K562 (cell line): Measurements from ENCODE around the gene GALNT7. TPM values are rescaled to one million over a fixed set of nuclear protein-coding genes. Genes with fewer than 3 reads are reported as not detected.

Experiments used
- ATAC-seq: fragments of 200-7000 bp; cut with Tn5 transposase; 3 replicates; pipeline ENCODE4 v1.9.1; 2020; ENCODE audit warnings: moderate library complexity
- BruUV-seq: library from RNA; stranded (reverse); fragments of 400-500 nt; replicated peaks from 2 replicates; lab custom pipeline; 2021; lab: Mats Ljungman, UMichigan
- CTCF ChIA-PET: fragments of 300-600 bp; formaldehyde crosslinking; extraction: SDS; loops from one replicate; lab custom pipeline; 2021; ENCODE audit warnings: low intra/inter-chr PET ratio; lab: Yijun Ruan, JAX
- POLR2A ChIA-PET: fragments of 300-600, 350-650 bp; sonication (Branson Sonifier 250); formaldehyde crosslinking; extraction: SDS; loops from one replicate; lab custom pipeline; 2021; ENCODE audit warnings: antibody characterized with exemption, inconsistent platforms; lab: Yijun Ruan, JAX
- DNase-seq, 4 experiments: peaks; one replicate each; pipeline versions ENCODE4 v3.0.0 to v3.0.0-alpha.2; 2011 to 2018; ENCODE audit warnings: low spot score in 3 of 4, mixed read lengths in 3 of 4; ENCODE audit errors: extremely low read depth in 1 of 4
- FAIRE-seq: peaks from 2 replicates; lab custom pipeline; 2011; peaks lifted over from hg19 to GRCh38; lab: Jason Lieb, UNC
- H2AFZ ChIP-seq: 2 replicates; pipeline ENCODE4 v1.6.0; 2011; ENCODE audit warnings: low read depth, low read length, control low read depth, inconsistent platforms
- H3K27ac ChIP-seq: fragments of 200-600 bp; 3 replicates; pipeline ENCODE4 v1.8.0; 2011; ENCODE audit warnings: low read depth, mild to moderate bottlenecking, control low read depth, inconsistent platforms, low read length, moderate library complexity, mixed read lengths; ENCODE audit errors: extremely low read depth
- H3K27me3 ChIP-seq, 2 experiments: fragments of 300-600 bp in 1 of 2; 2 replicates in 1 of 2; 3 replicates in 1 of 2; pipeline versions ENCODE4 v1.6.0 to v1.8.0; 2011; ENCODE audit warnings: inconsistent platforms in 2 of 2, low read length in 2 of 2, mild to moderate bottlenecking in 1 of 2, mixed read lengths in 1 of 2, moderate library complexity in 1 of 2; ENCODE audit not compliant: control insufficient read depth in 2 of 2, insufficient read depth in 2 of 2
- H3K36me3 ChIP-seq: fragments of 300-600 bp; 3 replicates; pipeline ENCODE4 v1.8.0; 2011; ENCODE audit warnings: mild to moderate bottlenecking, low read length, inconsistent platforms; ENCODE audit not compliant: control insufficient read depth, insufficient read depth
- H3K4me1 ChIP-seq, 2 experiments: fragments of 200-600 bp in 1 of 2; replicated peaks in 1 of 2; 2 replicates in 1 of 2; 3 replicates in 1 of 2; pipeline versions ENCODE4 v1.5.1 to v1.8.0; 2011; ENCODE audit warnings: inconsistent platforms in 2 of 2, low read length in 2 of 2, mild to moderate bottlenecking in 1 of 2, mixed read lengths in 1 of 2, moderate library complexity in 1 of 2; ENCODE audit not compliant: control insufficient read depth in 2 of 2, insufficient read depth in 2 of 2
- H3K4me2 ChIP-seq: 2 replicates; pipeline ENCODE4 v1.6.1; 2011; ENCODE audit warnings: low read length, control low read depth, inconsistent platforms, mixed read lengths; ENCODE audit not compliant: insufficient read depth
- H3K4me3 ChIP-seq: fragments of 200-600 bp; sonication (generic), shearing (Covaris generic); 2 replicates; pipeline ENCODE4 v1.5.1; 2016; ENCODE audit warnings: control low read depth, inconsistent platforms
- H3K79me2 ChIP-seq: fragments of 200-600 bp; 3 replicates; pipeline ENCODE4 v1.8.0; 2011; ENCODE audit warnings: low read length, inconsistent platforms; ENCODE audit not compliant: control insufficient read depth, insufficient read depth
- H3K9ac ChIP-seq, 2 experiments: 2 replicates each; pipeline versions ENCODE4 v1.6.0 to v1.6.1; 2011; ENCODE audit warnings: low read depth in 2 of 2, low read length in 2 of 2, control low read depth in 1 of 2, inconsistent platforms in 1 of 2, mild to moderate bottlenecking in 1 of 2, mixed read lengths in 1 of 2; ENCODE audit not compliant: insufficient read depth in 1 of 2
- H3K9me1 ChIP-seq: one replicate; pipeline ENCODE4 v1.6.0; 2011; ENCODE audit warnings: inconsistent platforms, mild to moderate bottlenecking, low read length, moderate library complexity; ENCODE audit not compliant: control insufficient read depth, insufficient read depth
- H3K9me3 ChIP-seq: replicated peaks from 2 replicates; pipeline ENCODE4 v1.5.1; 2011; ENCODE audit warnings: low read depth, low read length, inconsistent platforms; ENCODE audit not compliant: control insufficient read depth, insufficient read depth
- H4K20me1 ChIP-seq: replicated peaks from 2 replicates; pipeline ENCODE4 v1.6.1; 2011; ENCODE audit warnings: low read length, inconsistent platforms, mixed read lengths; ENCODE audit not compliant: control insufficient read depth, insufficient read depth
- FOXA3 ChIP-seq, 2 experiments: fragments of 450-650 bp in 1 of 2; sonication (generic) in 1 of 2; formaldehyde crosslinking; IDR thresholded peaks in 1 of 2; conservative IDR thresholded peaks in 1 of 2; 2 replicates each; pipeline versions ENCODE4 v1.4.0 to v1.8.0; 2020 to 2022; ENCODE audit warnings: mild to moderate bottlenecking in 2 of 2, missing genetic modification reagents in 1 of 2
- HSF4 ChIP-seq: fragments of 250-450 bp; sonication (Bioruptor Pico); IDR thresholded peaks from 2 replicates; pipeline ENCODE4 v2.1.2; 2022; ENCODE audit warnings: mild to moderate bottlenecking, moderate library complexity, borderline replicate concordance
- ILK ChIP-seq: fragments of 450-650 bp; IDR thresholded peaks from 2 replicates; pipeline ENCODE4 v1.6.1; 2016; ENCODE audit warnings: missing genetic modification characterization, low read depth, mild to moderate bottlenecking, missing compliant biosample characterization, moderate library complexity, borderline replicate concordance
- MEF2A ChIP-seq: IDR thresholded peaks from 2 replicates; pipeline ENCODE4 v1.6.1; 2011; ENCODE audit warnings: low read depth, mild to moderate bottlenecking, low read length, moderate library complexity; ENCODE audit not compliant: control insufficient read depth
- NELFE ChIP-seq: IDR thresholded peaks from 2 replicates; pipeline ENCODE4 v1.6.1; 2011; ENCODE audit warnings: mild to moderate bottlenecking; ENCODE audit not compliant: insufficient read depth, insufficient read length
- RAD21 ChIP-seq, 2 experiments: fragments of 250-450 bp in 1 of 2; fragments of 450-650 bp in 1 of 2; sonication (Bioruptor Pico) in 1 of 2; formaldehyde crosslinking in 1 of 2; IDR thresholded peaks in 1 of 2; conservative IDR thresholded peaks in 1 of 2; 2 replicates each; pipeline versions ENCODE4 v1.4.0 to v1.8.0; 2020 to 2022; ENCODE audit warnings: mild to moderate bottlenecking in 2 of 2, moderate library complexity in 1 of 2
- ZNF41 ChIP-seq: fragments of 250-450 bp; sonication (Bioruptor Pico); conservative IDR thresholded peaks from 2 replicates; pipeline ENCODE4 v1.4.0; 2020; ENCODE audit warnings: mild to moderate bottlenecking
- WGBS: fragments of 100-300 bp; shearing (Covaris generic); methylation state at CpG from one replicate; pipeline ENCODE4 v1.1.6; 2016; ENCODE audit warnings: low coverage, mixed read lengths; ENCODE audit not compliant: insufficient coverage; ENCODE audit errors: missing lambda C conversion rate; 5-methylcytosine and 5-hydroxymethylcytosine counted together
- in situ Hi-C: fragments of 300-500 bp; cut with MboI; formaldehyde crosslinking; loops from 4 replicates; pipeline ENCODE4 v1.15.0; 2018; ENCODE audit warnings: inconsistent platforms, mixed read lengths
- intact Hi-C: fragments of 100-400 bp; cut with micrococcal nuclease; formaldehyde crosslinking; loops from 2 replicates; pipeline ENCODE4 v1.14.2; 2022
- polyA plus RNA-seq, 8 experiments: library from polyadenylated mRNA; depleted of rRNA in 4 of 8; stranded (reverse) in 5 of 8; unstranded in 3 of 8; fragments of >200 nt; fragmentation: Nextera tagmentation in 2 of 8; fragmentation: Illumina TruSeq in 1 of 8; extraction: Ambion mirVana in 2 of 8; extraction: Trizol in 1 of 8; gene quantifications; 2 replicates each; pipeline versions ENCODE4 v1.2.1 to v1.2.3, GENCODE V29; 2011 to 2014; ENCODE audit warnings: inconsistent platforms in 1 of 8, missing spikeins in 1 of 8
- total RNA-seq, 7 experiments: library from RNA; depleted of rRNA in 6 of 7; stranded (reverse); fragments of >200 nt in 6 of 7; fragmentation: Illumina TruSeq in 2 of 7; extraction: Trizol in 2 of 7; gene quantifications; 2 replicates each; pipeline versions ENCODE4 v1.2.1 to v1.2.3, GENCODE V29; 2011 to 2021; ENCODE audit warnings: low replicate concordance in 1 of 7
- TF ChIP-seq, protein P1 (sequence below), 2 experiments: fragments of 450-650 bp in 1 of 2; sonication (generic) in 1 of 2; formaldehyde crosslinking in 1 of 2; IDR thresholded peaks in 1 of 2; conservative IDR thresholded peaks in 1 of 2; 2 replicates each; pipeline versions ENCODE4 v1.6.1 to v1.8.1; 2016 to 2023; ENCODE audit warnings: mild to moderate bottlenecking in 2 of 2, moderate library complexity in 2 of 2, inconsistent platforms in 1 of 2, missing genetic modification reagents in 1 of 2
- TF ChIP-seq, protein P2 (sequence below): fragments of 250-450 bp; sonication (Bioruptor Pico); IDR thresholded peaks from 2 replicates; pipeline ENCODE4 v1.4.0; 2020; ENCODE audit warnings: borderline replicate concordance
- TF ChIP-seq, protein P3 (sequence below), 3 experiments: IDR thresholded peaks in 2 of 3; conservative IDR thresholded peaks in 1 of 3; 2 replicates each; pipeline ENCODE4 v1.5.1; 2011 to 2012; ENCODE audit warnings: low read length in 3 of 3, mild to moderate bottlenecking in 3 of 3, control low read depth in 2 of 3, improper control_type of control experiment in 1 of 3, inconsistent platforms in 1 of 3, low read depth in 1 of 3, mixed read lengths in 1 of 3, moderate library complexity in 1 of 3; ENCODE audit not compliant: insufficient read depth in 2 of 3
- TF ChIP-seq, protein P4 (sequence below): sonication (generic); formaldehyde crosslinking; IDR thresholded peaks from 2 replicates; pipeline ENCODE4 v1.8.0; 2022; ENCODE audit warnings: mild to moderate bottlenecking, missing genetic modification reagents, borderline replicate concordance

Gene GALNT7
- total and polyA plus RNA-seq, 9 of the 15 experiments (the other 6 are each of a cell fraction or from before 2014, with no cell fraction given), result 16.7 to 38.7 (median 31.1) TPM

DNA sequence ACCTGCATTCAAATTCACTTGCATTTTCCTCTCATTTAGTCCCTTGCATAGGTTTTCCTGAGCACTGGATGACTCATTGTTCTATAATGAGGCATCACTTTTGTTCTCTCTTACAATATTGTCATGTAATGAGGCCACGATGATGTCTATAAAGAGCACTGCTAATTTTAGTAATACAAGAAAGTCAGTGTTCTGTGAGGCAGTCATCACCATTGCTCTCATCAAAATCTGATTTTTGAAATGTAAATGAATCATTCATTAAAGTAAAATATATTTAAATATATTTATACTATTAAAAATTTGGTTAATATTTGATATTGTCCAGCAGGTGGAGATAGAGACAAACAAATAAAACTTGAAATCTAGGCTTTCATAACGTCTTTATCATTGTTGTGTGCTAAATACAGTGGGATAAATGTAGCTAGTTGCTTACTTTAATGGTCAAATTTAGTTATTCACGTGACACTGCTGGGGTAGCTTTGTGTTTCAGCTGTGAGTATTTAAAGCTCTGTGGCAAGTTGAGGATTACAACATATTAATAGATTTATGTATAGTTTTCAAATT, 150.1 kb downstream of the GALNT7 start:
- Histone ChIP-seq H2AFZ (no peak overlapping the region), H3K9me3 (no peaks in the 10 kb centered on the region), H3K4me3 (no peak overlapping the region), H3K36me3 (peaks cover 61% of the 10 kb centered on the region; the same call in 2 of the 3 replicates), H3K27me3 (no peaks in the 10 kb centered on the region), H4K20me1 (no peaks in the 10 kb centered on the region), H3K9ac (no peak overlapping the region), H3K4me1 (no peaks in the 10 kb centered on the region; a peak in 1 of 5 replicates), H3K4me2 (no peak overlapping the region), H3K9me1 (no peaks in the 10 kb centered on the region), H3K79me2 (no peaks in the 10 kb centered on the region), H3K27ac (no peak overlapping the region)
- FAIRE-seq (no peak), ATAC-seq (no peak), DNase-seq (peak in 1 of 4 experiments; percentile 17)
- no TSS peak for BruUV-seq
- ChIA-PET POLR2A (interaction anchor here (1.3 to 1.8 kb wide), 2 partner anchors 16 to 17 kb away, joined by 3 to 6 read pairs; partner anchors contain the start of gene HMGB2), CTCF (interaction anchor here (0.6 to 4.7 kb wide), 5 partner anchors 95 to 300 kb away, joined by 3 to 57 read pairs (median 4); no protein-coding TSS in a partner anchor)
- intact Hi-C loops, result loop anchor here (1.0 to 2.0 kb wide), 2 partner anchors 99 to 176 kb away; no protein-coding TSS in a partner anchor
- WGBS, result 31% methylated on average over 3 of the region's 3 CpGs
- in situ Hi-C loops, result loop anchor here (5.0 kb wide), 1 partner anchor 99 kb away; no protein-coding TSS in a partner anchor
- TF ChIP-seq, protein P1, sequence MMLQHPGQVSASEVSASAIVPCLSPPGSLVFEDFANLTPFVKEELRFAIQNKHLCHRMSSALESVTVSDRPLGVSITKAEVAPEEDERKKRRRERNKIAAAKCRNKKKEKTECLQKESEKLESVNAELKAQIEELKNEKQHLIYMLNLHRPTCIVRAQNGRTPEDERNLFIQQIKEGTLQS (IDR thresholded peaks at IDR 0.05), result peak; percentile 78
- TF ChIP-seq, protein P1 (CRISPR knock-in tag; conservative IDR thresholded peaks at IDR 0.05), result no peak
- no peak for TF ChIP-seq HSF4 (CRISPR knock-in tag)
- peak; percentile 46 to 63; a peak in 3 of 4 replicates for TF ChIP-seq RAD21 (CRISPR knock-in tag; conservative IDR thresholded peaks at IDR 0.05 in 1 of 2, IDR thresholded peaks at IDR 0.05 in 1 of 2)
- TF ChIP-seq, protein P2, sequence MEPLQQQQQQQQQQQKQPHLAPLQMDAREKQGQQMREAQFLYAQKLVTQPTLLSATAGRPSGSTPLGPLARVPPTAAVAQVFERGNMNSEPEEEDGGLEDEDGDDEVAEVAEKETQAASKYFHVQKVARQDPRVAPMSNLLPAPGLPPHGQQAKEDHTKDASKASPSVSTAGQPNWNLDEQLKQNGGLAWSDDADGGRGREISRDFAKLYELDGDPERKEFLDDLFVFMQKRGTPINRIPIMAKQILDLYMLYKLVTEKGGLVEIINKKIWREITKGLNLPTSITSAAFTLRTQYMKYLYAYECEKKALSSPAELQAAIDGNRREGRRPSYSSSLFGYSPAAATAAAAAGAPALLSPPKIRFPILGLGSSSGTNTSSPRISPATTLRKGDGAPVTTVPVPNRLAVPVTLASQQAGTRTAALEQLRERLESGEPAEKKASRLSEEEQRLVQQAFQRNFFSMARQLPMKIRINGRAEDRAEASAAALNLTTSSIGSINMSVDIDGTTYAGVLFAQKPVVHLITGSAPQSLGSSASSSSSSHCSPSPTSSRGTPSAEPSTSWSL (CRISPR knock-in tag), result no peak
- TF ChIP-seq ZNF41 (CRISPR knock-in tag), result no peak
- no peak for TF ChIP-seq ILK (tag)
- TF ChIP-seq NELFE, result no peak
- TF ChIP-seq FOXA3 (CRISPR knock-in tag; conservative IDR thresholded peaks at IDR 0.05 in 1 of 2, IDR thresholded peaks at IDR 0.05 in 1 of 2), result no peak
- no peak for TF ChIP-seq MEF2A
- TF ChIP-seq, protein P3, sequence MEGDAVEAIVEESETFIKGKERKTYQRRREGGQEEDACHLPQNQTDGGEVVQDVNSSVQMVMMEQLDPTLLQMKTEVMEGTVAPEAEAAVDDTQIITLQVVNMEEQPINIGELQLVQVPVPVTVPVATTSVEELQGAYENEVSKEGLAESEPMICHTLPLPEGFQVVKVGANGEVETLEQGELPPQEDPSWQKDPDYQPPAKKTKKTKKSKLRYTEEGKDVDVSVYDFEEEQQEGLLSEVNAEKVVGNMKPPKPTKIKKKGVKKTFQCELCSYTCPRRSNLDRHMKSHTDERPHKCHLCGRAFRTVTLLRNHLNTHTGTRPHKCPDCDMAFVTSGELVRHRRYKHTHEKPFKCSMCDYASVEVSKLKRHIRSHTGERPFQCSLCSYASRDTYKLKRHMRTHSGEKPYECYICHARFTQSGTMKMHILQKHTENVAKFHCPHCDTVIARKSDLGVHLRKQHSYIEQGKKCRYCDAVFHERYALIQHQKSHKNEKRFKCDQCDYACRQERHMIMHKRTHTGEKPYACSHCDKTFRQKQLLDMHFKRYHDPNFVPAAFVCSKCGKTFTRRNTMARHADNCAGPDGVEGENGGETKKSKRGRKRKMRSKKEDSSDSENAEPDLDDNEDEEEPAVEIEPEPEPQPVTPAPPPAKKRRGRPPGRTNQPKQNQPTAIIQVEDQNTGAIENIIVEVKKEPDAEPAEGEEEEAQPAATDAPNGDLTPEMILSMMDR (IDR thresholded peaks at IDR 0.05 in 2 of 3, conservative IDR thresholded peaks at IDR 0.05 in 1 of 3; ENCODE audit: insufficient read depth in 2 of 3, low read depth in 1 of 3, low read length in 3 of 3), result peak in 2 of 3 experiments; percentile 12 to 46; a peak in 3 of 6 replicates
- TF ChIP-seq, protein P4, sequence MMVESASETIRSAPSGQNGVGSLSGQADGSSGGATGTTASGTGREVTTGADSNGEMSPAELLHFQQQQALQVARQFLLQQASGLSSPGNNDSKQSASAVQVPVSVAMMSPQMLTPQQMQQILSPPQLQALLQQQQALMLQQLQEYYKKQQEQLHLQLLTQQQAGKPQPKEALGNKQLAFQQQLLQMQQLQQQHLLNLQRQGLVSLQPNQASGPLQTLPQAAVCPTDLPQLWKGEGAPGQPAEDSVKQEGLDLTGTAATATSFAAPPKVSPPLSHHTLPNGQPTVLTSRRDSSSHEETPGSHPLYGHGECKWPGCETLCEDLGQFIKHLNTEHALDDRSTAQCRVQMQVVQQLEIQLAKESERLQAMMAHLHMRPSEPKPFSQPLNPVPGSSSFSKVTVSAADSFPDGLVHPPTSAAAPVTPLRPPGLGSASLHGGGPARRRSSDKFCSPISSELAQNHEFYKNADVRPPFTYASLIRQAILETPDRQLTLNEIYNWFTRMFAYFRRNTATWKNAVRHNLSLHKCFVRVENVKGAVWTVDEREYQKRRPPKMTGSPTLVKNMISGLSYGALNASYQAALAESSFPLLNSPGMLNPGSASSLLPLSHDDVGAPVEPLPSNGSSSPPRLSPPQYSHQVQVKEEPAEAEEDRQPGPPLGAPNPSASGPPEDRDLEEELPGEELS (CRISPR knock-in tag), result no peak
